GM18502 (cell line): ENCODE data around the gene GTPBP6.
"Not testable (repeated sequence)": the region's sequence is repeated elsewhere in the genome, so short reads cannot be mapped to it uniquely, and the experiment has no call there.

ENCODE experiments used
- ATAC-seq: cut with Tn5 transposase; IDR thresholded peaks from one replicate; pipeline ENCODE4 v1.9.1; 2021; ENCODE audit warnings: mild to moderate bottlenecking; ENCODE audit not compliant: unreplicated experiment, poor library complexity

Gene GTPBP6

DNA sequence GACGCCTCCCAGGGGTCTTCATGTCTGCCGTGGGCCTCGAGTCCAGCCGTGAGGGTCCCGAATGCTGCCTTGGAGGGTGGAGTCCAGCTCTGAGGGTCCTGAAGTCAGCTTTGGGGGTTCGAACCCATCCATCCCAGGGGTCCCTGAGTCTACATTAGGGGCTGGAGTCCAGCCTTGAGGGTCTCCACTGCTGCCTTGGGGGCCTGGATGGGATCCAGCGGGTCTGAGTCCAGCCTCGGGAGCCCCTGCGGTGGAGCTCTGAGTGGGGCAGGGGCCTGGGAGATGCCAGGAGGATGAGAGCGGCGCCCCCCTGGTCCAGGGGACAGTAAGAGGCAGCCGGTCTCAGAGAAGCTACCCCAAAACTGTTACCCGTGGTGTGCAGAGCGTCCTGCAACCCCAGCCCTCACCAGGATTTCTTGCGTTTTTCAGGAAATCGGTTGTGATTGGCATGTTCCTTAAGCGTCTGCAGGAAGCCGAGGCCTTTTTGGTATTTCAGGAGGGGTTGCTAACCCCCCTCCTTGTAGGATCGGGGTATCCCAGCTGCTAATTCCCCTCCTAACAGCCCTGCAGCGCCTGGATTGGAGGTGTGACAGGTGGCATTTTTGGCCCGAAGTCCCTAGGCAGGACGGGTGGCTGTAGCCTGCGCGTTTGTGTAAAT lies 1.7 kb upstream of the GTPBP6 start:
- ATAC-seq = no peak

DNA sequence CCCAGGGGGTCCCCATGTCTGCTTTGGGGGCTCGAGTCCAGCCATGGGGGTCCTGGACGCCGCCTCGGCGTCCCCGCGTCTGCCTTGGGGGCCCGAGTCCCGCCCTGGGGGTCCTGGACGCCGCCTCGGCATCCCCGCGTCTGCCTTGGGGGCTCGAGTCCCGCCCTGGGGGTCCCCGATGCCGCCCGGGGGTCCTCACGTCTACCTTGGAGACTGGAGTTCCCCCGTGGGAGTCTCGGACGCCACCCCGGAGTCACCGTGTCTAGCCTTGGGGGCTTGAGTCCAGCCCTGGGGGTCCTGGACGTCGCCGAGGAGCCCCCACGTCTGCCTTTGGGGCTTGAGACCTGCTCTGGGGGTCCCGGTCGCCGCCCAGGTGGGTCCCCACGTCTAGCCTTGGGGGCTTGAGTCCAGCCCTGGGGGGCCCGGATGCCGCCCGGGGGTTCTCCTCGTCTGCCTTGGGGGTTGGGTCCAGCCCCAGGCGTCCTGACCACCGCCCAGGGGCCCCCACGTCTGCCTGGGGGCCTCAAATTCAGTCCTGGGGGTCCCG lies 1.1 kb upstream of the GTPBP6 start:
- no peak for ATAC-seq

DNA sequence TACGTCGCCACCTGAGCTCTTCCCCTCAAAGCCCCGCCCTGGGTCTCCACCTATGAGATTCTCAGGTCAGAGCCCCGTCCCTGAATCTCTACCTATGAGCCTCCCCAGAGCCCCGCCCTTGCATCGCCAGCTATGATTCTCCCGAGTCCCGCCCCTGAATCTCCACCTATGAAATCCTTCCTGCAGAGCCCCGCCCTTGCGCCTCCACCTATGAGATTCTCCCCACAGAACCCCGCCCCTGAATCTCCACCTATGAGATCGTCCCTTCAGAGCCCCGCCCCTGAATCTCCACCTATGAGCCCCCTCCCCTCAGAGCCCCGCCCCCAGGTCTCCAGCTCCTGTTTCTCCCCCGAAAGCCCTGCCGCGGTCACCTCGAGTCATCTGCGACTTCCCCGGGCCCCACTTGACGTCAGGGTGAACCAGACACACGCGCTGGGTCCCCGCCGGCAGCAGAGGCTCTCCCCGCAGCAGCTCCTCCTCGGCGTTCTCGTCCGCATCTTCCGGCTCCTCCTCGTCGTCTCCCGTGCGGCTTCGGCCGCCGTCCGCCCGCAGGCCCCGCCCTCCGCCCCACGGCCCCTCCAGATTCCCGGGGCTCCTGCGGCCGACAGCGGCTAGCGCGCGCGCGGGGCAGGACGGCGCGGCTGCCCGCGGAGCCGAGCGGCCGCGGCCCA lies 393 bp downstream of the GTPBP6 start:
- peak; percentile 72 for ATAC-seq

DNA sequence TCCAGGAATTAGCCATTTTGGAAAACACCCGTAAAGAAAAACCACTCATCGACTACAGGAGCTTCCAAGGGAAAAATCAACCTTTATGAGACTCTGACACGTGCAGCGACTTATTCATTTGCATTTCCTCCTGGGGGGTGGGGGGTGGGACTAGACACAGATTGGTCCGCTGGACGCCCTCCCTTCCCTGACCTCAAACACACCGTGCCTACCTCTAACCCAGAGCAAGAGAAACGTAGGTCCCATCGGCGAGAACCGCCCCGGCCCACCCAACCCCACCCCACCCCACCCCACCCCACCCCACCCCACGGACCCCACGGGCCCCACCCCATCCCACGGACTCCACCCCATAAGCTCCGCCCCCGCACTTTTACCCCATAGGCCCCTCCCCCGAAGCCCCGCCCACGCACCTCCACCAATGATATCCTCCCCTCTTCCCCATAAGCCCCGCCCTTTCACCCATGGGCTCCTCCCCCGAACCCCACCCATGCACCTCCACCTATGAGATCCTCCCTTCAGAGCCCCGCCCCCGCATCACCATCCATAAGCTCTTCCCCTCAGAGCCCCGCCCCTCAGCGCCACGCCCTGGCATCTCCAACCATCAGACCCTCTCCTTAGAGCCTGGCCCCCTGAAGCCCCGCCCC lies 1.1 kb downstream of the GTPBP6 start:
- no peak for ATAC-seq

DNA sequence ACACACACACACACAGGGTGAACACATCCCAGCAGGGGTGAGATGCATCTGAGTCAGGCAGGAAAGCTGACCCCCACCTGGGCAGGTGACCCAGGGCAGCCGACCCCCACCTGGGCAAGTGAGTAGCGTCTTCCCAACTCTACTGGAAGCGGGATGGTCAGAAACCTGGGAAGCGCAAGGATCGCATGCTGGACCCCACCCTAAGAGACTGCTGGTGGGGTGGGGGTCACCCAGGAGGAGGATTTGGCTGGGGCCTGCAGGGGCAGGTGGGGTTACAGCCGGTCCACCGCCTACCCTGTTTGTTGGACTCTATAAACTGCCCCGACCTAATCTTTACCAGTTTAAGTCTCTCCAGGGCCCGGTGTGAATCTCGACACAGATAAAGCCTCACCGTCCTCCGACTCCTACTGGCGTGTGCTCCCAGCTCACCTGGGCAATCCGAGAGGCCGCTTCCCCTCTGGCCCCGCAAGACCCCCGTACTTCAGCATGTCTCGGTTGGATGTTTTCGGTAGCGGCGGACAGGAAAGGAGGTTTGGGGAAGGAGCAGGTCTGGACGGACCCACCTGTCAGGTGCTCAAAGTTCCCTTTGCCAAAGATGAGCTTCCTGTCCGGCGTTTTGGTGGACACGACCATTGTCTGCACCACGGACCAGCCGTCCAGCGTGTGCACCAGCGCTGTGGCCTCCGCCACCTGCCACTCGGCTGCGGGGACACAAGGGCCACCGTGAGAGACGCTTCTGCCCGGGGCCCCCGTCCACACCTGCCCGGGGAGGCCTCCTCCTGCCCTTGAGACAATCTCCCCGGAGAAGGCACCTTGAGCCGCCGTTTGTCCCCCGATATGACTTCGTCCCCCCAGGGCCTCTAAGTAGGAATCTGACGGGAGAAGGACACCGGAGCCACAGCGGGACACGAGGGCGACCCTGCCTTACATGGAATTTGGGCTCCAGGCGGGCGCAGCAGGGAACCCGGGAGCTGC lies 2.0 kb downstream of the GTPBP6 start:
- ATAC-seq = no peak

DNA sequence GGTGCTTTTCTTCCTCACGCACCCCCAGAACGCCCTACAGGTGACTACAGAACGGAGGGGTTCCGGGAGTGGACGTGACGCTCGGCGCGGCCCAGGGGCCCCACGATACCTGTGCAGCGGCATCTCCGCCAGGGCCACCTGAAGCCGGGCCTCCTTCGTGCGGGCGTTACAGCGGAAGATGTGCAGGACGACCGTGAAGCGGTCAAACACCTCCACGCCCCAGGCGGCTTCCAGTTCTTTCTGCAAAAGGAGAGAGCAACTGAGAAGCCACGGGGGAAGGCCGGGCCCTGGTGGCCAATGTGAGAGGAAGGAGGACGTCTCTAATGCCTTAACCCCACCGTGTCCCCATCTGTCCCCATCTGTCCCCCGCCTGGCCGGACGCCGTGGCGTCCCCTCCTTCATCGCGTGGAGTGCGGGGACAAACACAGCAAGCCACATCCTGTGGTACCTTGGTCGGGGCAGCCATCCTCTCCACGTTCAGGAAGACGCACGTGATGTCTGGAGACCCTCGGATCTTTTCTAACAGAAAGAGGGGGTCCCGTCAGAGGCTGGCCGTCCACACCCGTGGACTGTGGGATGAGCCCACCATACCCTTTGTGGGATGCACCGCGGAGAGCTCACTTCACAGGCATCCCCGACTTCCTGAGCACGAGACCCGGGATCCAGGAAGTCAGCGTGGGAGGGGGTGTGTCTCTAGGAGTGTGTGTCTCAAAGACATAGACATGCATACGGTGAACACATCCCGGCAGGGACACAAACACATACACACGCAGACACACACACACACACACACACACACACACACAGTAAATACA lies 3.6 kb downstream of the GTPBP6 start:
- ATAC-seq = no peak

DNA sequence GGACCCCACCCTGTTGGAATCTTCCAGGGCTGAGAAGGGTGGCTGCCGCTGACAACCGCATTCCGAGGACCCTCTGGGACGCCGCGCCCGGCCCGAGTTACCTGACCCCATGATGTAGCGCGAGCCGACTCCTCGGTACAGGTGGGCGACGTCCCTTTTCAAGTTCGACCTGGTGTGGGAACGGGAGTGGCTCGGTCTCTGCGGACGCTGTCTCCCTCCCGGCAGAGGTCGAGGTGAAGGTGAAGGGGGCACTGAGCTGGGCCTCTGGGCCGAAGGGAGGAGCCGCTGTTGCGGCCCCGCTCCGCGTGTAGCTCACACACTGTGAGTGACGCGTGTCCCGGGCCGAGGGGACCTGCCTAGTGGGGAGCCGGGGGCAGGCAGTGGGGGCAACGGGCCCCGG lies 4.5 kb downstream of the GTPBP6 start:
- ATAC-seq = no peak

DNA sequence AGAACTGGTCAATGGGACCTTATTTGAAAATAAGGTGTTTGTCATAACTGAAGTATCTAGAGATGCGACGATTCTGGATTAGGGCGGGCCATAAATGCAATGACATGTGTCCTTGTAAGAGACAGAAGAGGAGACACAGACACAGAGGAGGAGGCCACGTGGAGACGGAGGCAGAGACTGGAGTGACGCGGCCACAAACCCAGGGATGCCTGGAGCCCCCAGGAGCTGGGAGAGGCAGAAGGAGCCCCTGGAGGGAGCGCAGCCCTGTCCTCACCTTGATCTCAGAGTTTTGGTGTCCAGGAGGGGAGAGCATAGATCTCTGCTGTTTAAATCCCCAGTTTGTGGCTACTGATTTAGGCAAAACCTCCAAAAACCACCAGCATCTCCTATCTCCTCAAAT lies 5.0 kb downstream of the GTPBP6 start:
- ATAC-seq = no peak

DNA sequence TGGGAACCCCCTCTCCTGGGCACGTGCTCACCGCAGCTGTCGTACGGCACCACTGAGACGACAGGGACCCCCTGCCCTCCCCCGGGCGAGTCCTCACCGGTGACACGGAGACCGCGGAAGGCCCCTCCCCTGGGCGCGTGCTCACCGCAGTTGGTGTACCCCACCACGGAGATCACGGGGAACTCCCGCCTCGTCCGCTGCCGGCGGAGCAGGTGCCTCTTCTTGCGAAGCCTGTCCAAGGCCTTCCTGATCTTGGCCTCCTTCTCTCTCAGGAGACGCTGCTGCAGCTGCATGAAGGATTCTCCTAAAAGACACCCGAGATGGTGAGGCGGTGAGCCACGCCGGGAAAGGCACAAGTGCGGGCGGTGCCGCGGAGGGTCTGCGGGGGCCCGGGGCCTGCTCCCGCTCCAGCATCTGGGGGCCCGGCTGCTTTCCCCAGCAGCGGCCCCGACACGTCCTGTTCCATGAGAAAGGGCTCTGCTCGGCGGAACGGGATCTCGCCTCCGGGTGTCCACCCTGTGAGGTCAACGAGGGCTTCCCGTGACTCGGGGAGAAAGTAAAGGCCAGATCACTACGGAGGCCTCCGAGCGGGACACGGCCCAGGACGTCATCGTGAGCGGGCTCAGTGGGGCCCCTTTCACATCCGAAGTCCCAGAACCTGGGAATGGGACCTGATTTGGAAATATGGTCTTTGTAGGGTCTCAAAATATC lies 5.8 kb downstream of the GTPBP6 start:
- ATAC-seq = no peak

DNA sequence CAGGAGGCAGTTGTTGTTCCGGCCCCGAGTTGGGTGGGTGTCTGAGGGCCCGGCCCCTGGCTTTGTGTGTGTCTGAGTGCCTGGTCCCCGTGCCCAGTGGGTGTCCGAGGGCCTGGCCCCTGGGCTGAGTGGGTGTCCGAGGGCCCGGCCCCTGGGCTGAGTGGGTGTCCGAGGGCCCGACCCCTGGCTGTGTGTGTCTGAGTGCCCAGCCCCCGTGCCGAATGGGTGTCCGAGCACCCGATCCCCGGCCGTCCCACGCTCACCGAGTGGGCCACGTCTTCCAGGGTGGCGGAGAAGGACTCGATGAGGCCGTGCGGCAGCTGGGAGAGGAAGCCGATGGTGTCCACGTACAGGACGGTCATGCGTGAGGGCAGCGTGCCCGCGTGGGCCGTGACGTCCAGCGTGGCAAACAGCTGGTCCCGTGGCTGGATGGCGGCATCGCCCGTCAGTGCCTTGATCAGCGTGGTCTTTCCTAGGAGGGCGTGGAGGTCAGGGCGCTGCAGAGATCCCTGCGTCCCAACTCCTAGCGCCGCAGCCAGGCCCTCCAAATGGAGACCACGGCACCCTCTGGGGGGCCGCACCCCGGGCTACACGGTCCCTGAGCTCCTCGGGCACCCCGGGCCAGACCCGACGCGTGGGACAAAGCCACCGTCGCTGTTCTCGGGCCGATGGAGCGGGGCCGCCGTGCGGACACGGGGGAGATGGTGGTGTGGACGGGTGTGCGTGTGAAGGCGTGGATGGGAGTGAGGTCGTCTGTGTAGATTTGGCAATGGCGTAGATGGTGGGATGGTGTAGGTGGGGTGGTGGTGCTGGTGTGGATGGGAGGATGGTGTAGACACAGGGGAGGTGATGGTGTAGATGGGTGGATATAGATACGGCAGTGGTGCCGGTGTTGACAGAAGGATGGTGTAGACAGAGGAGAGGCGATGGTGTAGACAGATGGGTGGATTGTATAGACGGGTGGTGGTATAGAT lies 7.2 kb downstream of the GTPBP6 start:
- ATAC-seq = no peak

DNA sequence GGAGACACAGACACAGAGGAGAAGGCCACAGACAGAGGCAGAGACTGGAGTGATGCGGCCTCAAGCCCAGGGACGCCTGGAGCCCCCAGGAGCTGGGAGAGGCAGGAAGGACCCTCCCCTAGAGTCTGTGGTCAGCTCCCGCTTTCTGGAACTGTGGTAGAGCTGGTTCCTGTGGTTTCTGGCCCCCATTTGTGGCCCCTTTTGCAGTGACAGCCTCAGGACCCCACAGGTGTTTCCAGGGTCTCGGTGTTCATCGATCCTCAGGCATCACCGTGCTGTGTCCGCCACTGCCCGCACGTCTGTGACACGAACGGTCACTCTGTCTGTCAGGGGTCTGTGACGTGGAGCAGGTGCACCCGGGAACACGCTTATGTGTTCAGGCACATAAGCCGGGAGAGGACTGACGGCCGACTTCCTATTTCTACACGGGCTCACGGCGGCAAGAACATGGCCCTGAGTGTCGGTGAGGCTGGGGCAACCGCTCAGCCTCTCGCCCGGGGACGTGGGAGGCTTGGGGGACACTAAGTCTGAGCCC lies 7.9 kb downstream of the GTPBP6 start:
- no peak for ATAC-seq

DNA sequence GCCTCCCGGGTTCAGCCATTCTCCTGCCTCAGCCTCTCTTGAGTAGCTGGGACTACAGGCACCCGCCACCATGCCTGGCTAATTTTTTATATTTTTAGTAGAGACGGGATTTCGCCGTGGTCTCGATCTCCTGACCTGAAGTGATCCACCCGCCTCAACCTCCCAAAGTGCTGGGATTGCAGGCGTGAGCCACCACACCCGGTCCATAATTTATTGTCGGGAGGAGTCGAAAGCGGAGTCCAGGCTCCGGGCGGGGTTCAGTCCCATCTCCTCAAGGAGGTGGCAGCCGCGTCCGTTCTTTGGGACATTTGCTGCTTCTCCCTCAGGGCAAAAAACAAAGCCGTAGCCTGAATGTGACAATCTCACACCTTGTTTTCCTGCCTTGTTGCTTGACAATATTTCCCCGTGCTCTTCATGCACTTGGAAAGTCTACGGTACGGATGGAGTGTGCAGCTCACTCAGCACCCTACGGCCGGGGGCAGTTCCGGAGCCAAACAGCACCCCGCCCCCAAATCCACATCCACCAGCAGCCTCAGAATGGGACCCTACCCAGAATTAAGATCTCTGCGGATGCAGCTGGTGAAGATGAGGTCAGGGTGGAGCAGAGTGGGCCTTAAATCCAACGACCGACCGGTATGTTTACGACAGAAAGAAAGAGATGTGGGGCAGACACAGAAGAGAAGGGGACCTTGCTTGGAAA lies 9.6 kb downstream of the GTPBP6 start:
- no peak for ATAC-seq

DNA sequence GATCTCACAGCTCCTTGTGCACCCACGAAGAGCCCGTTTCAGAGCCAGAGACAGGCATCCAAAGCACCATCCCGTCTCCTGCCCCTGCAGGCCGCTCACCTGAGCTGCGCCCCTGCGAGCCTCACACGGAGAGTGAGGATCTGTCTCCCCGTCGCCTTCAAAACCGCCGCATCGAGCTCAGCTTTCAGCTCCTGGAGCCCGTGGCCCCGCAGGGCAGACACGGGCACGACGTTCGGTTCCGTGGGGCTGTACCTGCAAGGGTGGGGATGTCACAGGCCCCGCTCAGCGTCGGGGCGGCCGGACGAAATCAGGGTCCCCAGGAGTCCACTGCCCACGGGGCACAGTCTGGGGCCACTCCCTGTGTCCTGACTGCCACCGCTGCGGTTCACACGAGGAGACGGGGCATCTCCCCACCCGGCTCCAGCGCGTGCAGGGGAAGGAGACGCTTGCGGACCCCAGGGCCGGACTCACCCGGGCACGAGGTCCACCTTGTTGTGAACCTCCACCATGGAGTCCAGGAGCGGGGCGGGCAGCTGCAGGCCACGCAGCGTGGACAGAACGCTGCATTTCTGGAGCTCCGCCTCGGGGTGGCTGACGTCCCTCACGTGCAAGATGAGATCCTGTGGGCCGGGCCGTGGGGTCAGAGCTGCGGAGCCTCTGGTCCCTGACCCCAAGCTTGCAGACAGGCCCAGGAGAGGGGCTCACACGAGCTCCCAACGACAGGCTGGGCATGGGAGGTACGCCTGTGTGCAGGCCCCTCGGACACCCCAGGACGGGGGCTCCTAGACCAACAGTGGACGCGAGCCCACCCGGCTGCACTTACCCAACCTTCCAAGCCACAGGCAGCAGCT lies 11.1 kb downstream of the GTPBP6 start:
- ATAC-seq = no peak

DNA sequence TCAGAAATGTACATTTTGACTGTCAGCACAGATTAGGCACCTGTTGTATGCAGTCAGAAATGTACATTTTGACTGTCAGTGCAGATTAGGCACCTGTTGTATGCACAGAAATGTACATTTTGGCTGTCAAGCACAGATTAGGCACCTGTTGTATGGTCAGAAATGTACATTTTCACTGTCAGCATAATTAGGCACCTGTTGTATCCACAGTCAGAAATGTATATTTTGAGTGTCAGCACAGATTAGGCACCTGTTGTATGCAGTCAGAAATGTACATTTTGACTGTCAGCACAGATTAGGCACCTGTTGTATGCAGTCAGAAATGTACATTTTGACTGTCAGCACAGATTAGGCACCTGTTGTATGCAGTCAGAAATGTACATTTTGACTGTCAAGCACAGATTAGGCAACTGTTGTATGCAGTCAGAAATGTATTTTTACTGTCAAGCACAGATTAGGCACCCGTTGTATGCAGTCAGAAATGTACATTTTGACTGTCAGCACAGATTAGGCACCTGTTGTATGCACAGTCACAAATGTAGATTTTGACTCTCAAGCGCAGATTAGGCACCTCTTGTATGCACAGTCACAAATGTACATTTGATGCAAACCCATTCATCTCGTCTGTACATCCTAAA lies 11.9 kb downstream of the GTPBP6 start:
- ATAC-seq = not testable (repeated sequence)

DNA sequence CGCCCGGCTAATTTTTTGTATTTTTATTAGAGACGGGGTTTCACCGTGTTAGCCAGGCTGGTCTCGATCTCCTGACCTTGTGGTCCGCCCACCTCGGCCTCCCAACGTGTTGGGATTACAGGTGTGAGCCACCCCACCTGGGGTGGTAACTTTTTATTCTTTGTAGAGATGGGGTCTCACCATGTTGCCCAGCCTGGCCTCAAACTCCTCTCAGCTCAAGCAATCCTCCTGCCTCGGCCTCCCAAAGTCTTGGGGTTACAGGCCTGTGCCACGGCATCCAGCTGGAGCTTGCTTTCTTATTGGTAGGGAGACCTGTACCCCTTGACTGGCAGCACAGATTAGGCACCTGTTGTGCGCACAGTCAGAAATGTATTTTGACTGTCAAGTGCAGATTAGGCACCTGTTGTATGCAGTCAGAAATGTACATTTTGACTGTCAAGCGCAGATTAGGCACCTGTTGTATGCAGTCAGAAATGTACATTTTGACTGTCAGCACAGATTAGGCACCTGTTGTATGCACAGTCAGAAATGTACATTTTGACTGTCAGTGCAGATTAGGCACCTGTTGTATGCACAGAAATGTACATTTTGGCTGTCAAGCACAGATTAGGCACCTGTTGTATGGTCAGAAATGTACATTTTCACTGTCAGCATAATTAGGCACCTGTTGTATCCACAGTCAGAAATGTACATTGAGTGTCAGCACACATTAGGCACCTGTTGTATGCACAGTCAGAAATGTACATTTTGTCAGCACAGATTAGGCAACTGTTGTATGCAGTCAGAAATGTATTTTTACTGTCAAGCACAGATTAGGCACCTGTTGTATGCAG lies 12.6 kb downstream of the GTPBP6 start:
- ATAC-seq = not testable (repeated sequence)
